ENCODE results near the gene VIPAS39.

DNA sequence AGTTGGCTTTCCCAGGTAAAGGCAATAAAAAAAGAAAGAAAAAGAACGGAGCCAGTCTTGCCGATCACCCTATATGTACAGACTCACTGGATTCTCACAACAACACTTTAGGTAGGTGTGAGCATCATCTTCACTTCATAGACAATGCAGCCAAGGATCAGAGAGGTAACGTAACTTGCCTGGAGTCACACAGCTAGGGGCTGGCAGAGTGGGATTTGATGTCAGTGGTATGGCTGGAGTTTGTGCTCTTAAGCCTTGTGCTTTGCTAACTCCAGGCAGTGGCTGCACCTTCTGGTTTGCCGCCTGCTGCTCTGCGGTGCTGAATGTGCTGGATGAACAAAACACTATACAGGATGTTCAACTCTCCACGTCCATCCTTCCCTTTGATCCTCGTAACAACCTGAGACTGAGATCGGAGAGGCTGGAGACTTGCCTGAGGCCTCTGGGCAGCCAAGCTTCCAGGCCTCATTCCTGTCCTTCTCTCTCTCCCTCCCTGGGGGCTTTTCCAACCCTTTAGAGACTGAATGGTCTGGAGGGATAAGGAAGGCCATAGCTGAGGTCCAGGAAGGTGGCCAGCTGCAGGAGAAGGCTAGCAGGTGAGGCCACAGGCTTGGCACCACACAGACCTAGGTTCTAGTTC is 33.1 kb upstream of the VIPAS39 start:
- TF ChIP-seq EZH2 (IDR thresholded peaks at IDR 0.05; ENCODE audit: insufficient read depth, poor library complexity, severe bottlenecking) (no peak), EZH2phosphoT487 (IDR thresholded peaks at IDR 0.05; ENCODE audit: insufficient read depth, low read depth) (no peak)
